Measurements from ENCODE around the gene MYF5.

GRCh38 chr12:80709811-80710726 is 6.6 kb upstream of the MYF5 start:
- no peak for TF ChIP-seq CTCF (IDR thresholded peaks at IDR 0.05)
- no peak for TF ChIP-seq POLR2A (IDR thresholded peaks at IDR 0.05)
- no peak for TF ChIP-seq EP300 (IDR thresholded peaks at IDR 0.05)
